SK-N-SH treated with all-trans-retinoic acid at 6 μM for 48 hours (cell line): ENCODE results near the gene TCN1.

Experiments used
- CREB5 ChIP-seq: fragments of 250-450 bp; sonication (Bioruptor Pico); IDR thresholded peaks from 2 replicates; pipeline ENCODE4 v1.5.1; 2020; ENCODE audit warnings: low read depth, mild to moderate bottlenecking, moderate library complexity
- GLIS3 ChIP-seq: fragments of 250-450 bp; sonication (Bioruptor Pico); IDR thresholded peaks from 2 replicates; pipeline ENCODE4 v1.5.0; 2020; ENCODE audit warnings: mild to moderate bottlenecking, moderate library complexity
- ISL1 ChIP-seq: fragments of 250-450 bp; sonication (Bioruptor Pico); IDR thresholded peaks from 2 replicates; pipeline ENCODE4 v2.1.2; 2022; ENCODE audit warnings: mild to moderate bottlenecking, moderate library complexity
- OSR1 ChIP-seq: fragments of 250-450 bp; sonication (Bioruptor Pico); IDR thresholded peaks from 2 replicates; pipeline ENCODE4 v1.8.0; 2022; ENCODE audit warnings: moderate library complexity, mild to moderate bottlenecking, inconsistent platforms
- TSHZ2 ChIP-seq: fragments of 250-450 bp; sonication (Bioruptor Pico); IDR thresholded peaks from 2 replicates; pipeline ENCODE4 v1.5.0; 2020; ENCODE audit warnings: mild to moderate bottlenecking, moderate library complexity
- ZC3H10 ChIP-seq: fragments of 250-450 bp; sonication (Bioruptor Pico); IDR thresholded peaks from 2 replicates; pipeline ENCODE4 v1.5.1; 2021; ENCODE audit warnings: mild to moderate bottlenecking, moderate library complexity
- ZFP30 ChIP-seq: fragments of 450-650 bp; formaldehyde crosslinking; IDR thresholded peaks from 2 replicates; pipeline ENCODE4 v1.5.0; 2022; ENCODE audit warnings: mild to moderate bottlenecking, moderate library complexity

- TF ChIP-seq ZFP30 (CRISPR knock-in tag) (no peak), CREB5 (no peak), ISL1 (CRISPR knock-in tag) (no peak), ZC3H10 (CRISPR knock-in tag) (no peak), OSR1 (CRISPR knock-in tag) (no peak), GLIS3 (no peak), TSHZ2 (CRISPR knock-in tag) (no peak)
Measured at GRCh38 chr11:59865031-59865430, 1.3 kb downstream of the TCN1 start.
